GM23248 (cell line): ENCODE results near the gene ADGRL3.

Experiments used
- EZH2 ChIP-seq: fragments of 200-600 bp; sonication (generic); IDR thresholded peaks from 2 replicates; pipeline ENCODE4 v1.6.1; 2018; ENCODE audit warnings: antibody characterized with exemption, mild to moderate bottlenecking; ENCODE audit not compliant: insufficient read depth, poor library complexity, severe bottlenecking
- EZH2phosphoT487 ChIP-seq: fragments of 200-600 bp; sonication (generic); IDR thresholded peaks from 2 replicates; pipeline ENCODE4 v1.6.1; 2018; ENCODE audit warnings: antibody characterized with exemption, moderate library complexity, mild to moderate bottlenecking, low read depth; ENCODE audit not compliant: insufficient read depth

- TF ChIP-seq EZH2 (no peak), EZH2phosphoT487 (no peak)
Measured at GRCh38 chr4:61671599-61671998, 471.5 kb downstream of the ADGRL3 start.
